HG03460 (cell line): ENCODE measurements around the gene SYNC.
"Not testable (repeated sequence)": the region's sequence is repeated elsewhere in the genome, so short reads cannot be mapped to it uniquely, and the experiment has no call there.

Source experiments
- ATAC-seq: cut with Tn5 transposase; IDR thresholded peaks from one replicate; pipeline ENCODE4 v1.9.1; 2021; ENCODE audit not compliant: unreplicated experiment

Gene SYNC

DNA sequence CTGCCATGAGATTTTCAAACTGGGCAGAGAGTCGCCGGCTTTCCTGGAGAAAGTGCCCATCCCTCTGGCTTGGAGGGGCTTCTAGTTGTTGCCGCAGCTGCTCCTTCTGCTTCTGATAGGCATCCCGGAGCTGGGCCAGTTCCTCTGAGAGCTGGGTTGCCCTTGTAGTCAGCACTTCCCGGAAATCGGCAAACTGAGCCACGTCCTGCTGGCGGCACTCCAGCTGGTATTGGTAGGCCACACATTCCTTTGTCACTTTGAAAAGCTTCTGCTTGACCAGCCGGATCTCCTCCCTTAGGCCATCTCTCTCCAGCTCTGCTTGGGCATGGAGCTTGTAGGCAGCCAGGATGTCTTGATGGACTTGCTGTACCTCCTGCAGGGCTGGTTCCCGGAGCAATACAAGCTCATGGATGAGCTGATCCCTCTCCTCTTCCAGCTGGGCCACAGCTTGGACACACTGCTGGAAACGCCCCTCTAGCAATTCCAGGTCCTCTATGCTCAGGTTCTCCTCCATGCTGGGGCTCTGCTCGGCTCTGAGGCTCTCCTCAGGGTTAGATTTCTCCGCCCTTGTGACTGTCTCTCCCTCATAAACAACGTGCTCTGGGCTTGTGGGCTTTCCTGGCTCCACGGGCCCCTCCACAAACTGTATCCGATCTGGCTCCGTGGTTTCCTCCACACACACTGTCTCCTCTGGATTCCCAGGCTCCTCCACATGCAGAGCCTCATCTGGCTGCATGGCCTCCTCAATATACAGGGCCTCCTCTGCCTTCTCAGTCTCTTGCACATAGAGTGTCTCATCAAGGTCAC lies 7.3 kb downstream of the SYNC start:
- ATAC-seq, result no peak

- ATAC-seq, result no peak
Measured at GRCh38 chr1:32693455-32694174, 9.0 kb downstream of the SYNC start.

- no peak for ATAC-seq
Measured at GRCh38 chr1:32686387-32686786, 16.2 kb downstream of the SYNC start.

DNA sequence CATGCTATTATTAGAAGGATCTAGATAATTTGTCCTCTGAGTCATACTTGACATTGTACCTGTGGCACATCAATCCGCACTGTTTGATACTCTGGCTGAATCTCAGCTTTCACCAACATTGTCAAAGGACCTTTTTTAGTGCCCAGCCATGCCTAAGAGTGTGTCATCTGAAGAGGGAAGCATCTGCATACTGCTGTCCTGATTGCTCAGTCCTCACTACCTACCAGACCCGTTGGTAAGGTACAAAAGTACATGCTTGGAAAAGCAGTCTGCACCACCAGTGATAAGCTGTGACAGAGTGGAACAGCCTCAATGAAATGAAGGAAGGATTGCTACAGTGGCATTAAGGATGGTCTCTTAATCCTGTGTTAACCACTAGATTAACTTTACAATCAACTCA lies 17.1 kb downstream of the SYNC start:
- ATAC-seq, result no peak

GRCh38 chr1:32684167-32684811 lies 18.3 kb downstream of the SYNC start:
- no peak for ATAC-seq

GRCh38 chr1:32683397-32683796 lies 19.2 kb downstream of the SYNC start:
- no peak for ATAC-seq

- no peak for ATAC-seq
Measured at GRCh38 chr1:32681999-32682398, 20.6 kb downstream of the SYNC start.

- no peak for ATAC-seq
Measured at GRCh38 chr1:32681509-32681908, 21.1 kb downstream of the SYNC start.

GRCh38 chr1:32680642-32681041 lies 21.9 kb downstream of the SYNC start:
- ATAC-seq, result no peak

GRCh38 chr1:32679993-32680392 lies 22.6 kb downstream of the SYNC start:
- ATAC-seq, result not testable (repeated sequence)

DNA sequence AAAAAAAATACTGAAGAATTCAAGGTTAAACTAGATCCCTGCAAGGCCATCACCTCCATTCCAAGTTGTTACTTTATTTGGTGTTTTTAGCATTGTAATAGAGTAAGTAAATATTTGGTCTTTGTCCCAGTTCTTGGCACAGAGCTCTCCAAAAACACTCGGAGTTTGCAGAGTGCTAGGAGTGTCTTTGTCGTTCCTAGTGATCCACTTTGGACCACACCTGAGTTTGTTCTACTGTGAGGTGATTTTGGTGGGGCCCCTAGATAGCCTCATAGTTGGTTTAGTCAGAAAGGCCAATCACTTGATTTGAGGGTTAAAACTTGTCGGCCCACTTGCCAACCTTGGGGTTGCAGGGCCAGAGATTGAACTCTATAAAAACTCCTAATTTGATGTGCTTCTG lies 25.6 kb downstream of the SYNC start:
- ATAC-seq, result no peak

GRCh38 chr1:32668716-32669115 lies 33.9 kb downstream of the SYNC start:
- not testable (repeated sequence) for ATAC-seq

DNA sequence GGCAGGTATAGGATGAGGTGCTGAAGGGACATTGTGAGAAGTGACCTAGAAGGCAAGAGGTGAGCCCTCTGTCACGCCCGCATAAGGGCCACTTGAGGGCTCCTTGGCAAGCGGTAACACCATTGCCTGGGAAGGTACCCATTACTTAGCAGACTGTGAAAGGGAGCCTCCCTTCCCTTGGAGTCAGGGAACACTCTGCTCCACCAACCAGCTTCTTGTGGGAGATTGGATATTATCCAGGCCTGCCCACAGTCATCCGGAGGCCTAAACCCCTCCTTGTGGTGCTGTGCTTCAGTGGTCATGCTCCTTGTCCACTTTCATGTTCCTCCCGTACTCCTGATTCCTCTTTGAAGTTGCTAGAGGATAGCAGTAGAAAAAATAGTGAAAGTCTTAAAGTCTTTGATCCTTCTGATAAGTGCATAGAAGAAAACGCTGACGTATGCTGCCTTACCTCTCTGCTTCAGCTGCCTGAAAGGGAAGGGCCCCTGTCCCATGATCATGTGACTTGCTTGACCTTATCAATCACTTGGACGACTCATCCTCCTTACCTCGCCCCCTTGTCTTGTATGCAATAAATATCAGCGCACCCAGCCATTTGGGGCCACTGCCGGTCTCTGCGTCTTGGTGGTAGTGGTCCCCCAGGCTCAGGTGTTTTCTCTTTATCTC lies 35.5 kb downstream of the SYNC start:
- ATAC-seq, result no peak

- no peak for ATAC-seq
Measured at GRCh38 chr1:32665915-32666314, 36.7 kb downstream of the SYNC start.

- ATAC-seq, result no peak
Measured at GRCh38 chr1:32659581-32659980, 43.0 kb downstream of the SYNC start.

- ATAC-seq, result no peak
Measured at GRCh38 chr1:32652244-32652962, 50.2 kb downstream of the SYNC start.

DNA sequence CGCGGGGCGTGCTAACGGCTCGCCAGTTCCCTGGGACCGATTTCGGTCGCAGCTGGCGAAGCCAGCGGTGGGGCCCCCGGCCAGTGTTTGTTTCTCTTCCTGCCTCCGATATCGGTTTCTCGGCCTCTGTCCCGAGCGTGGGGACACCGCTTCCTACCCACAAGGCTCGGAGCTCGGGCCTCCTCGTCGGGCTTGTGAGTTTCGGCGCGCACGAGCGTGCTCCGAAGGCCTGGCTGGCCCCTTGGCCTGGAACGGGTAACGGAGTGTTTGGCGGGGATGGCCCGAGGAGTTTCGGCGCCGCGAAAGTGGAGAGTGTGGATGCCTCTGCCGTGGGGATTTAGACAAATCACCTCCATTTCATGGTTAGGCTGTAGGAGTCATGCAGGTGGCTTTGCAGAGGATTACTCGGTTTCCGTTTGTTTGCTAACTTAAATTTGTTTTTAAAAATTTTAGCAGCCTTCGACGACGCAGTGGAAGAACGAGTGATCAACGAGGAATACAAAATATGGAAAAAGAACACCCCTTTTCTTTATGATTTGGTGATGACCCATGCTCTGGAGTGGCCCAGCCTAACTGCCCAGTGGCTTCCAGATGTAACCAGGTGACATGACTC lies 51.0 kb downstream of the SYNC start:
- ATAC-seq, result peak; percentile 33

DNA sequence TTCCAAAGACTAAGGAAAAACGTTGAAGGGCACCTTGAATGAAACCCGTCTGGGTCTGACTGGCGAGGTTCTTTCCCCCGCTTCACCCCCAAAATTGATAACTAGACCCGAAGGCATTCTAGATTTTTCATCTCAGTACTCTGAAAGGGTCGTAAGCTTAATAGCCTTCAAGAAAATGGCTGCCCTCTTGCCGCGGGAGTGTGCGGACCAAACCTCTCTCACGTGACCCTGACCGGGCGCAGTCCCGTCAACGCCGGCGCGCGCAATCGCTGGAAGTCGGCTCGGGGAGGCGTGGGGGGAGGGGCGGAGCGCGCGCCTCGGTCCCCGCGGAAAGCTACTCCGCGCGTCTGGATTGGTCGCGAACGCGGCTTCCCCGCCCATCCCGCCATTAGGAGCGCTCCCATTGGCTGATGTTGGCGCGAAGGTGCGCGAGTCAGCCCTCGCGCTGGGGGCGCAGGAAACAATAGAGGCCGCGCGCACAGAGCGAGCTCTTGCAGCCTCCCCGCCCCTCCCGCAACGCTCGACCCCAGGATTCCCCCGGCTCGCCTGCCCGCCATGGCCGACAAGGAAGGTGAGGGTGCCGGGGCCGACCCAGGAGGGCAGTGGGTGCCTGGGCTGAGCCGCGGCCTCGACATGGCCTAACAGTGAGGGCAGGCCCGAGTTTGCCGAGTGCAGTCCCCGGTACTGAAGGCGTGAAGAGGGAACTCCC lies 51.7 kb downstream of the SYNC start, which contains the start of gene RBBP4:
RBBP4 (plus strand) TSS at position 457 of the 709 bp plus-strand sequence; CDS start at position 556, 99 bp downstream.
- ATAC-seq, result peak; percentile 79

GRCh38 chr1:32650248-32650751 lies 52.3 kb downstream of the SYNC start, which contains the start of gene ZBTB8OS:
Gene ZBTB8OS (minus strand): TSS chr1:32650550. CDS start chr1:32650529, 21 bp downstream.
- ATAC-seq, result peak; percentile 67
